A549 (cell line): ENCODE data around the gene TOGARAM2.

Source experiments
- BCL3 ChIP-seq: fragments of >200 bp; sonication (Bioruptor Twin); formaldehyde crosslinking; IDR thresholded peaks from 3 replicates; pipeline ENCODE4 v1.6.1; 2016
- BHLHE40 ChIP-seq: IDR thresholded peaks from 2 replicates; pipeline ENCODE4 v1.6.1; 2012; ENCODE audit warnings: low read depth, low read length, inconsistent platforms
- CBX8 ChIP-seq: fragments of 200-600 bp; sonication (generic); IDR thresholded peaks from 2 replicates; pipeline ENCODE4 v1.6.1; 2016
- CTCF ChIP-seq: fragments of >200 bp; sonication (Bioruptor Twin); formaldehyde crosslinking; IDR thresholded peaks from 3 replicates; pipeline ENCODE4 v1.5.1; 2016
- ELK1 ChIP-seq: fragments of 150-350 bp; IDR thresholded peaks from 2 replicates; pipeline ENCODE4 v1.6.1; 2014; ENCODE audit warnings: low read depth, mild to moderate bottlenecking, low read length
- KDM1A ChIP-seq: fragments of 200-600 bp; sonication (generic); IDR thresholded peaks from 2 replicates; pipeline ENCODE4 v1.6.1; 2016; ENCODE audit warnings: low read depth, mild to moderate bottlenecking
- RAD21 ChIP-seq, 2 experiments: fragments of >200 bp in 1 of 2; sonication (Bioruptor Twin) in 1 of 2; formaldehyde crosslinking in 1 of 2; IDR thresholded peaks in 1 of 2; conservative IDR thresholded peaks in 1 of 2; 2 replicates in 1 of 2; 3 replicates in 1 of 2; pipeline ENCODE4 v1.6.1; 2012 to 2018; ENCODE audit warnings: inconsistent platforms in 1 of 2
- RCOR1 ChIP-seq: fragments of 150-350 bp; IDR thresholded peaks from 2 replicates; pipeline ENCODE4 v1.6.1; 2014; ENCODE audit warnings: antibody characterized with exemption, low read length, low read depth

- no peak for TF ChIP-seq CTCF
- TF ChIP-seq BCL3: no peak
- no peak for TF ChIP-seq ELK1
- TF ChIP-seq RCOR1: no peak
- no peak for TF ChIP-seq RAD21 (conservative IDR thresholded peaks at IDR 0.05 in 1 of 2, IDR thresholded peaks at IDR 0.05 in 1 of 2)
- TF ChIP-seq CBX8: no peak
- no peak for TF ChIP-seq BHLHE40
- no peak for TF ChIP-seq KDM1A
Observed at GRCh38 chr2:29059624-29060023, 78.5 kb downstream of the TOGARAM2 start.
